IMR-90 (cell line): ENCODE results near the gene MRAP. TPM values are rescaled to one million over a fixed set of nuclear protein-coding genes. Genes with fewer than 3 reads are reported as not detected.

Experiments used
- ATAC-seq: fragments of 200-7000 bp; cut with Tn5 transposase; 2 replicates; pipeline ENCODE4 v1.9.1; 2020; ENCODE audit warnings: low read depth, mild to moderate bottlenecking, moderate library complexity
- BruUV-seq: library from RNA; stranded (reverse); fragments of 400-500 nt; replicated peaks from 2 replicates; lab custom pipeline; 2021; lab: Mats Ljungman, UMichigan
- CTCF ChIA-PET: fragments of 300-600 bp; formaldehyde crosslinking; extraction: SDS; loops from one replicate; lab custom pipeline; 2021; ENCODE audit warnings: antibody characterized with exemption; lab: Yijun Ruan, JAX
- POLR2A ChIA-PET: fragments of 300-600 bp; sonication (Branson Sonifier 250); formaldehyde crosslinking; loops from one replicate; lab custom pipeline; 2022; ENCODE audit warnings: antibody characterized with exemption; ENCODE audit not compliant: unreplicated experiment; lab: Charles Lee
- DNase-seq: peaks from one replicate; pipeline ENCODE4 v3.0.0; 2013
- H2AFZ ChIP-seq: replicated peaks from 2 replicates; pipeline ENCODE3; 2013; ENCODE audit warnings: low read length, mild to moderate bottlenecking; ENCODE audit not compliant: poor library complexity
- H2AK5ac ChIP-seq: 2 replicates; pipeline ENCODE4 v1.6.1; 2013; ENCODE audit warnings: low read depth, low read length, inconsistent platforms
- H2AK9ac ChIP-seq: replicated peaks from 2 replicates; pipeline ENCODE3; 2013; ENCODE audit warnings: mild to moderate bottlenecking, low read depth, low read length, moderate library complexity; ENCODE audit not compliant: poor library complexity
- H2BK120ac ChIP-seq: 2 replicates; pipeline ENCODE4 v1.6.1; 2013; ENCODE audit warnings: low read depth, low read length, inconsistent platforms
- H2BK15ac ChIP-seq: 3 replicates; pipeline ENCODE4 v1.6.1; 2013; ENCODE audit warnings: low read depth, low read length, inconsistent platforms
- H2BK20ac ChIP-seq: 2 replicates; pipeline ENCODE4 v1.6.1; 2013; ENCODE audit warnings: low read depth, mild to moderate bottlenecking, inconsistent platforms, low read length, moderate library complexity
- H2BK5ac ChIP-seq: 2 replicates; pipeline ENCODE4 v1.6.1; 2013; ENCODE audit warnings: mild to moderate bottlenecking, low read depth, low read length, inconsistent platforms; ENCODE audit not compliant: poor library complexity, severe bottlenecking
- H3K14ac ChIP-seq: replicated peaks from 2 replicates; pipeline ENCODE4 v1.6.1; 2013; ENCODE audit warnings: low read depth, low read length, inconsistent platforms
- H3K18ac ChIP-seq: 2 replicates; pipeline ENCODE4 v1.6.1; 2013; ENCODE audit warnings: low read depth, low read length, control low read depth
- H3K23ac ChIP-seq: 2 replicates; pipeline ENCODE4 v1.6.1; 2013; ENCODE audit warnings: low read depth, low read length, inconsistent platforms
- H3K27ac ChIP-seq: 2 replicates; pipeline ENCODE4 v1.5.1; 2013; ENCODE audit warnings: mild to moderate bottlenecking, control low read depth, low read length; ENCODE audit not compliant: insufficient read depth
- H3K27me3 ChIP-seq: 2 replicates; pipeline ENCODE4 v1.6.1; 2013; ENCODE audit warnings: low read length; ENCODE audit not compliant: control insufficient read depth, insufficient read depth
- H3K36me3 ChIP-seq: 2 replicates; pipeline ENCODE4 v1.6.1; 2013; ENCODE audit warnings: low read length, mixed read lengths; ENCODE audit not compliant: control insufficient read depth, insufficient read depth
- H3K4ac ChIP-seq: 2 replicates; pipeline ENCODE4 v1.6.1; 2013; ENCODE audit warnings: low read depth, low read length, inconsistent platforms
- H3K4me1 ChIP-seq: 2 replicates; pipeline ENCODE4 v1.6.1; 2013; ENCODE audit warnings: low read length, mixed read lengths; ENCODE audit not compliant: control insufficient read depth, insufficient read depth
- H3K4me2 ChIP-seq: 2 replicates; pipeline ENCODE4 v1.6.1; 2013; ENCODE audit warnings: low read depth, mild to moderate bottlenecking, control low read depth, low read length, moderate library complexity
- H3K4me3 ChIP-seq: 2 replicates; pipeline ENCODE4 v1.5.1; 2013; ENCODE audit warnings: low read depth, mild to moderate bottlenecking, control low read depth, low read length, moderate library complexity; ENCODE audit not compliant: insufficient read depth
- H3K56ac ChIP-seq: 2 replicates; pipeline ENCODE4 v1.6.1; 2013; ENCODE audit warnings: low read length, inconsistent platforms; ENCODE audit not compliant: insufficient read depth; ENCODE audit errors: extremely low read depth
- H3K79me1 ChIP-seq, 2 experiments: 2 replicates each; pipeline ENCODE4 v1.6.1; 2013; ENCODE audit warnings: low read length in 2 of 2, inconsistent platforms in 1 of 2, low read depth in 1 of 2
- H3K9ac ChIP-seq: 2 replicates; pipeline ENCODE4 v1.6.1; 2013; ENCODE audit warnings: low read depth, low read length, control low read depth
- H3K9me1 ChIP-seq: 2 replicates; pipeline ENCODE4 v1.6.1; 2013; ENCODE audit warnings: low read length, inconsistent platforms; ENCODE audit not compliant: insufficient read depth
- H3K9me3 ChIP-seq: 2 replicates; pipeline ENCODE4 v1.6.1; 2013; ENCODE audit warnings: low read length; ENCODE audit not compliant: control insufficient read depth, insufficient read depth
- H4K20me1 ChIP-seq: 2 replicates; pipeline ENCODE4 v1.6.1; 2013; ENCODE audit warnings: low read length, inconsistent platforms; ENCODE audit not compliant: insufficient read depth
- H4K5ac ChIP-seq: 2 replicates; pipeline ENCODE4 v1.6.1; 2013; ENCODE audit warnings: mild to moderate bottlenecking, low read depth, low read length, control low read depth
- H4K8ac ChIP-seq, 2 experiments: 2 replicates each; pipeline ENCODE4 v1.6.1; 2013; ENCODE audit warnings: low read depth in 2 of 2, low read length in 2 of 2, control low read depth in 1 of 2, inconsistent platforms in 1 of 2
- H4K91ac ChIP-seq: 2 replicates; pipeline ENCODE4 v1.6.1; 2013; ENCODE audit warnings: low read depth, low read length, inconsistent platforms; ENCODE audit not compliant: insufficient read depth
- CEBPB ChIP-seq: IDR thresholded peaks from 2 replicates; pipeline ENCODE4 v1.6.1; 2012; ENCODE audit warnings: low read depth, low read length, improper control_type of control experiment
- FOS ChIP-seq: fragments of 150-350 bp; IDR thresholded peaks from 2 replicates; pipeline ENCODE4 v1.6.1; 2016; ENCODE audit warnings: low read depth, low read length
- RAD21 ChIP-seq: IDR thresholded peaks from 2 replicates; pipeline ENCODE4 v1.6.1; 2012; ENCODE audit warnings: low read length, improper control_type of control experiment
- SMC3 ChIP-seq: fragments of 150-350 bp; IDR thresholded peaks from 2 replicates; pipeline ENCODE4 v1.6.1; 2016; ENCODE audit warnings: low read depth, mild to moderate bottlenecking, antibody characterized with exemption, low read length, moderate library complexity
- WGBS, 2 experiments: methylation state at CpG; one replicate each; pipeline versions ENCODE4 v1.1.5 to v1.1.7; 2013; ENCODE audit warnings: missing lambda C conversion rate in 2 of 2; ENCODE audit not compliant: insufficient read length in 1 of 2; ENCODE audit errors: extremely low coverage in 2 of 2; 5-methylcytosine and 5-hydroxymethylcytosine counted together
- dilution Hi-C: fragments of 300-500 bp; cut with HindIII; formaldehyde crosslinking; loops from one replicate; pipeline ENCODE4 v1.14.3; 2018; ENCODE audit warnings: low sequenced_read_pairs; ENCODE audit not compliant: unreplicated experiment
- in situ Hi-C: fragments of 300-500 bp; cut with MboI; formaldehyde crosslinking; loops from 3 replicates; pipeline ENCODE4 v1.14.3; 2019; ENCODE audit warnings: low sequenced_read_pairs, inconsistent platforms, mixed read lengths
- intact Hi-C: fragments of 100-400 bp; cut with micrococcal nuclease; formaldehyde crosslinking; loops from 2 replicates; pipeline ENCODE4 v1.10.0; 2022
- polyA plus RNA-seq, 3 experiments: library from polyadenylated mRNA; depleted of rRNA; stranded (reverse); fragments of >200 nt; gene quantifications; 2 replicates each; pipeline ENCODE4 v1.2.3, GENCODE V29; 2012; ENCODE audit warnings: low replicate concordance in 1 of 3
- total RNA-seq: library from RNA; depleted of rRNA; stranded (reverse); fragments of >200 nt; gene quantifications from 2 replicates; pipeline ENCODE4 v1.2.3, GENCODE V29; 2012
- TF ChIP-seq, protein P1 (sequence below): conservative IDR thresholded peaks from 2 replicates; pipeline ENCODE4 v1.5.1; 2012; ENCODE audit warnings: mild to moderate bottlenecking, low read depth, low read length, improper control_type of control experiment

The MRAP gene
- total and polyA plus RNA-seq, 2 of the 4 experiments (the other 2 are of a cell fraction): not detected

DNA sequence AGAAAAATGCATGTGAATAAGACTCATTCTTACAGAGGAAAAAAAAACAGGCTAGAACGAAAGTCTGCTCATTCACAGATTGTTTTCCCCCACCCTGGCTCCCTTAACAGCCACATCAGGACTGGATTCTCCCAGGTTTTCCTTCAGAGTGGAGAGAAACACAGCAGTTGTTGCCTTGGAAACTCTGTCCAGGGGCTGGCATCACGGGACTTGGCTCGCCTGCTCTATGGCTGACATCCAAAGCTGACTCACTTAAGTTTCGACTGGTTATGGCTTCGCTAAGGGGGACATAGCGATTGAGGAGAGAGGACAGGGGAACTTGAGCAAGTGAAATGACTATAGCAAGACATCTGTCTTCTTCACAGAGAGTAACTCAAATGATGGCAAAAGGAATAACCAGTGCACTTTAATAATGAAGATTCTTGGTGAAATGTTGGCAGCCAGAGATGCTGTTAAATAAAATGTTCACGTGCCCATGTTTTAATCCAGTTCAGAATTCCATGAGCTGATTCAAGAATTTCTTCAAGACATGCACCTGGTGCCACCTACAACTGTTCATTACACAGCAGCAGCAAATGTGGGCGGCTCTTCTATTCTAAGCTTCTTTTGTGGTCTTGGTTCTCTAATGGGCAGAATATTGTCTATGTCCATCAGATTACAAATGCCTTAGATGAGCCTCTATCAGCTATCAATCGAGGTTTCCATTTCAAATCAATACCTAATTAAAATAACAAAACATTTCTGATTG lies 41.6 kb upstream of the MRAP start (continued):
- peak; percentile 11; the same call in 1 of the 2 replicates for TF ChIP-seq SMC3

DNA sequence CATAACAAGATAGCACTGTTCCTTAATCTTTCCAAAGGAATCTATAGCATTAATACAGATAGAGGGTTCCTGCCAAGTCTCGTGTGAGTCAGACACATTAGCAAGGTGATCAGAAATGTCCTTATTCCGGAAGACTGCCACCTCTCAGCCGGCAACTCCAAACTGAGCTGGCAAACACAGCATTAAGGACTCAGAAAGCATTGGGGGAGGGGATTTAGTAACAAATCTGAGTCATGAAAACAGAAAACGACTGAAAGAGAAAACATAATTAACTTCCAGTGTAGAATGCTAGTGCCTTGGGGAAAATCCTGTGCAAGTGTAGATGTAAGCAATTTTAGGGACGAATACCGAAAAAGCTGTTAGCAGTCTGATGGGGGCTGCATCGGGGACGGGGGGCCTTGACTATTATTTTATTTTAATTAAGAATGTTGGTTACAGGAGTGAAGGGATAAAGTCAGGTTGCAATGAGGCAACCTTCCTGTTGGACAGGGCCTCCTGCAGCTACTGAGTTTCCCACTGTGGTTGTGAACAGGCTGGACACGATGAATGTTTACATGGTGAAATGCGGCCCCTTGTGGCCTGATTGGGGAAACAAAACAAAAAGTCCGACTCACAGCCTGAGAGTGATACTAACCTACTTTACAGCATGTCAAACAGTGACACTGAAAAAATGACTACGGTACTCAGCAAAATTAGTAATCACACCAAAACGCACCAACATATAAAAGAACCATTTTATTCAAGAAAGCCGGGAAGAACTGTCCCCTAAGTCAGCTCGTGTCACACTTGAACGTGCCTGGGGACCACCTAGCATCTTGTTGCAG lies 40.5 kb upstream of the MRAP start:
- no peak overlapping the region for H2AK9ac ChIP-seq
- POLR2A ChIA-PET: interaction anchor here (0.6 kb wide), 1 partner anchor 101 kb away, joined by 5 read pairs; no protein-coding TSS in a partner anchor
- TF ChIP-seq FOS: no peak
- TF ChIP-seq CEBPB: peak; percentile 56
- TF ChIP-seq, protein P1, sequence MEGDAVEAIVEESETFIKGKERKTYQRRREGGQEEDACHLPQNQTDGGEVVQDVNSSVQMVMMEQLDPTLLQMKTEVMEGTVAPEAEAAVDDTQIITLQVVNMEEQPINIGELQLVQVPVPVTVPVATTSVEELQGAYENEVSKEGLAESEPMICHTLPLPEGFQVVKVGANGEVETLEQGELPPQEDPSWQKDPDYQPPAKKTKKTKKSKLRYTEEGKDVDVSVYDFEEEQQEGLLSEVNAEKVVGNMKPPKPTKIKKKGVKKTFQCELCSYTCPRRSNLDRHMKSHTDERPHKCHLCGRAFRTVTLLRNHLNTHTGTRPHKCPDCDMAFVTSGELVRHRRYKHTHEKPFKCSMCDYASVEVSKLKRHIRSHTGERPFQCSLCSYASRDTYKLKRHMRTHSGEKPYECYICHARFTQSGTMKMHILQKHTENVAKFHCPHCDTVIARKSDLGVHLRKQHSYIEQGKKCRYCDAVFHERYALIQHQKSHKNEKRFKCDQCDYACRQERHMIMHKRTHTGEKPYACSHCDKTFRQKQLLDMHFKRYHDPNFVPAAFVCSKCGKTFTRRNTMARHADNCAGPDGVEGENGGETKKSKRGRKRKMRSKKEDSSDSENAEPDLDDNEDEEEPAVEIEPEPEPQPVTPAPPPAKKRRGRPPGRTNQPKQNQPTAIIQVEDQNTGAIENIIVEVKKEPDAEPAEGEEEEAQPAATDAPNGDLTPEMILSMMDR: peak; percentile 93
- TF ChIP-seq RAD21: peak; percentile 96
- peak; percentile 92 for TF ChIP-seq SMC3
- BruUV-seq: no TSS peak
- H2BK20ac ChIP-seq: no peak overlapping the region
- no peak overlapping the region for H3K4me3 ChIP-seq
- no peak overlapping the region for H4K8ac ChIP-seq
- no peak overlapping the region for H4K91ac ChIP-seq
- no peaks in the 10 kb centered on the region for H3K79me1 ChIP-seq
- intact Hi-C loops (loop anchor here (1.0 to 10.0 kb wide), 7 partner anchors 162 to 526 kb away; partner anchors contain the start of gene SCAF4), in situ Hi-C loops (no loop called here), dilution Hi-C loops (no loop called here)
- peak; percentile 85 for ATAC-seq
- no peak overlapping the region for H2BK15ac ChIP-seq
- H3K18ac ChIP-seq: no peak overlapping the region
- H3K14ac ChIP-seq: no peak overlapping the region
- peaks cover 8% of the 10 kb centered on the region; the same call in 1 of the 2 replicates for H3K4me1 ChIP-seq
- H3K9me1 ChIP-seq: no peaks in the 10 kb centered on the region; the same call in 1 of the 2 replicates
- H4K5ac ChIP-seq: no peak overlapping the region
- H3K56ac ChIP-seq: no peak overlapping the region
- no peak overlapping the region for H2AFZ ChIP-seq
- H3K4me2 ChIP-seq: 0 out of 2 replicates have a peak overlapping the region, but pooled peaks have one; percentile 6
- CTCF ChIA-PET: interaction anchor here (0.5 to 2.0 kb wide), 23 partner anchors 11 to 550 kb away, joined by 3 to 13 read pairs (median 3); partner anchors contain the start of gene HUNK
- H4K20me1 ChIP-seq: no peaks in the 10 kb centered on the region
- no peaks in the 10 kb centered on the region for H3K9me3 ChIP-seq
- no peaks in the 10 kb centered on the region for H3K27me3 ChIP-seq
- no peak overlapping the region for H2AK5ac ChIP-seq
- no peak overlapping the region for H3K9ac ChIP-seq
- no peak overlapping the region for H3K23ac ChIP-seq
- no peak overlapping the region for H2BK120ac ChIP-seq
- 10% methylated on average over 2 of the region's 16 CpGs; no CpG with 5 or more reads in 1 of the 2 experiments for WGBS, 2 experiments
- peak; percentile 85 for DNase-seq
- H3K36me3 ChIP-seq: no peaks in the 10 kb centered on the region
- no peak overlapping the region for H3K4ac ChIP-seq
- no peak overlapping the region for H2BK5ac ChIP-seq
- H3K27ac ChIP-seq: no peak overlapping the region
